Globus pallidus (tissue), 1 donor: ENCODE results near the gene ABHD16A.
A peak's percentile ranks its signal among the peaks of the same experiment; 100 is the strongest.

Source experiments
- DNase-seq: peaks from one replicate; pipeline ENCODE4 v3.0.0-alpha.2; 2015; ENCODE audit warnings: low spot score

ABHD16A gene

DNA sequence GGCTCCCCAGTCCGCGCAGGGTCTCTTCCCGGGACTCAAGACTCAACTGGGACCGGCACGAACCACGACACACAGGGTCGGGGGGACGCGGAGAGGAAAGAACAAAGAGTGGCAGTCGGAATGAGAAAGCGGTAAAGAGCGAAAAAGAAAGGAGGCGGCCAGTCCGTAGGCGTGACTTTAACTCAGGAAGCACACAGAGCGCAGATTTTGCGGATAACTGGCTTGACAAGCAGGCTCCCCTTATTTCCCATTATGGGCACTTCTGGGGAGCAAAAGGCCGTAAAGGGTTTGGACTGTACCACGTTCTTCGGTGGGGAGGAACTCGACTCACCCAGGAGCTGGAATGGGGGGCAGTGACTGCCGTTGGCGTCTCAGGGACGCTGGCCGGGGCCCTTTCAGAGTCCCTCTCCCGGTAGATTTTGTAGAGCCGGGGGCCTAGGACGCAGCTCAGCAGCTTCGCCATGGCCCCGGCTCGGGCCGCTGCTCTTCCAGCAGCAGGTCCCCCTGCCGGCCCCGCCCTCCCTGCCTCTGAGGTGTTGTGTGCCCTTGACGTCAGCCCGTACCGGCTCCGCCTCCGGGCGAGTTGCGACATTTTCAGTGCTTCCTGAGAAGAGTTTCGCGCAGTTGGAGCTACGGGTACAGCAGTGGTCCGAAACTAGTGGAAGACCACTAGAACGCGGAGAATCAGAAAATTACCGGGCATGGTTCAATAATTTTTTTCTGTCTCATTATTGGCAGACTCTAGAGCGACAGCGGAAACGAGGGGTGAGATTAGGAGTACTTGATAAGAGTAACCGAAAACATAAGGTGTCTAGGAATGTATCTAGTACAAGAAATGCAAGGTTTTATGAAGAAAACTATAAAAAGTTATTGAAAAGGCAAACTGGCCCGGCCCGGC, at the start of gene ABHD16A:
Gene ABHD16A, minus strand, starts transcription at position 506 of the 898 bp plus-strand sequence. Its CDS starts 43 bp downstream, at position 463.
- peak; percentile 98 for DNase-seq

DNA sequence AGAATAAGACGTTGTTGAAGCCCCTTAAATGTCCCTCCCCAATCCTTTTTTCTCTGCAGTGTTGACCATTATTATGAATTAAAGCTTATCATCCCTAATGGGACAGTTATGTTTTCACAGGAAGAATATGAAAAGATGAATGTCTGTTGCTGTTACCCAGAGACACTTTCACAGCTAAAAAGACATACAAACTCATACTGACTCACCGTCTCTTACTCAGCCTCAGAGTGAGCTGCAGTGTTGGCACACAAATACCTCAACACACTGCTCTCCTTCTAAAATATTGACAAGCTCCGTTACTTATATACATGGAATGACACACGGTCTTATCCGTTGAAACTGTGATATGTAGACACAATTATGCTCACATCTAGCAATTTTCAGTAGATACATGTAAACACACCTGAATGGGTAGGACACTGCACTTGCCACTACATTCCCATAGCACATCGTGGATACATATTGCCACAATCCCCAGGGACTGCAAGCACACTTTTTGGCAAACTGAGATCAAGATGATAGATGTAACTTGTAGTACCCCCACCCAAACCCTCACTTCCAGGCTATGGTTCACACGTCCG, 49.7 kb upstream of the ABHD16A start:
- no peak for DNase-seq

DNA sequence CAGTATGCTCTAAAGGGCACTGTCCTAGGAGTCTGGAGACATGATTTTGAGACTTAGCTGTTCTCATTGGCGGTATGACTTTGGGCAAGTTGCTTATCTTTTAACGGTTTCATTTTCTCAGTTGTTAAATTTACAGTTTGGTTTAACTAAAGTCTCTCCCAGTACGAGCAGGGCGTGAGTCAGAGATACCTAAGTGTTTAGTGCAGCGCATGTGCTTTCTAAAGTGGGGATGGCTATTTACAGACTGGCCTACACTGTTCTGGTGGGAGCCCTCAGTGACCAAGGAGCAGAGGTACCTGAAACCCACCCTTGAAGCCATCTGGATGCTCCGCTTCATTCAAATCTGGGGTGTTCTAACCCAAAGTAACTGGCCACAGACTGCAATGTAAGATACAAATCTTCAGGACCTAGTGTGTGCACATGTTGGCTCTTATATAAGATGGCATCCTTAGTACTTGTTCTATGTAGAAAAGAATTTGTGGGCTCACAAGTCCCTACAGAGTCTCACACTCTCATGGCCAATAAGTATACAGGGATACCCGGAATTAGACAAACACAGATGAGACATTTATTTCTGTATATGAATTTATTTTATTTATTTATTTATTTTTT, 47.4 kb upstream of the ABHD16A start:
- no peak for DNase-seq

DNA sequence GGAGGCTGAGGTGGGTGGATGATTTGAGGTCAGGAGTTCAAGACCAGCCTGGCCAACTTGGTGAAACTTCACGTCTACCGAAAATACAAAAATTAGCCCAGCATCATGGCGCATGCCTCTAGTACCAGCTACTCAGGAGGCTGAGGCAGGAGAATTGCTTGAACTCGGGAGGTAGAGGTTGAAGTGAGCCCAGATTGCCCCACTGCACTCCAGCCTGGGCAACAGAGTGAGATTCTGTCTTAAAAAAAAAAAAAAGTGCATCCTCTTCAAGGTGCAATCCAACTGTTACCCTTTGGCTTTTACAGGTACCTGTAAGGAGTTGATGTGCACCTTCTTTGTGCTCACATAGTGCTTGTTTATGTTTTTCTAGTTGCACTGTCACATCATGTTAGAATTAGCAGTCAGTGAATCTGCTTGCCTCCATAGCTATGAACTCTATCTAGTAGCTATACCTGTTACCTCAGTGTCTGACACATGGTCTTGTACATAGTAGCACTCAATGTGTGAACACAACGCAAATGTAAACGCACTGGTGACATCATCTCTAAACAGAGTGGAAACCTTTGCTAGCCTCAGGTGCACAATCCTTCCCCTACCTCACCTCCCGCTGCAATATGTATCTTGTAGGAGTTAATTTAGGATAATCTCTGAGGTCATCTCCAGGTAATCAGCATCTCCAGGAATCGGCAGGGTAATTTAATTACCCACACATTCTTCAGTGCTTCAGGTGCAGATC, 46.3 kb upstream of the ABHD16A start:
- DNase-seq, result no peak

DNA sequence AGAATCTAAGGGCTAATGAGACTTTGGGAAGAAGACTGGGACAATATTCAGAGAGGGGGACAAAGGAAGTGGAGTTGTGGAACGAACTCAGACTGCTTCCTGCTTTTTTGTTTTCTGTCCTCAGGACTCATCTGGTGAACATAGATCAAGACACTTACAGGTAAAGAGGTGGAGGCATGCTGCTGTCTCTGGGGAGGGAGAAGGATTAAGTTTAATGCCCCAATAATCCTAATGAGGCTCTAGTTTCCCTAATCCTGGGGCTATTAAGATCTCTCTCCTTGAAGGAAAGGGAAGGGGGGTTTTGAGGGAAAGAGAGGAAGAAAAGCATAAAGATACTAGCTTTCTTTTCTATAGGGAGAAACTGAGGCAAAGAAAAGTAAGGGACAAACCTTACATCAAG, 41.3 kb upstream of the ABHD16A start:
- DNase-seq, result no peak

DNA sequence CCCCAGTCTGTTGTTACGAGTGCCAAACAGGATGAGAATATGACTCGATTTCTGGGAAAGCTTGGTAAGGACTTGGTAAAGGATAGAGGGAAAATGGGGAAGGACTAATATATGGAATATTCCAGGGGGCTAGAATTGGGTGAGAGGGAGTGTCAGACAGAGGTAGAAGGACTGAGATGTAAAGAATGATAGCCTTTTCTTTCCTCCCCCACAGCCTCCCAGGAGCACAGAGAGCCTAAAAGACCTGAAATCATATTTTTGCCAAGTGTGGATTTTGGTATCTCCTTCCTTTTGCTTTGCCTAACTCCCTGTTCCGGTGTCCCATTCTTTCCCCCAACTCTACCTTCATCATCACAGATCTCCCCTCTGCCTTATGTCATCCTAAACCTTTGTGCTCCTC, 39.8 kb upstream of the ABHD16A start:
- DNase-seq, result no peak

DNA sequence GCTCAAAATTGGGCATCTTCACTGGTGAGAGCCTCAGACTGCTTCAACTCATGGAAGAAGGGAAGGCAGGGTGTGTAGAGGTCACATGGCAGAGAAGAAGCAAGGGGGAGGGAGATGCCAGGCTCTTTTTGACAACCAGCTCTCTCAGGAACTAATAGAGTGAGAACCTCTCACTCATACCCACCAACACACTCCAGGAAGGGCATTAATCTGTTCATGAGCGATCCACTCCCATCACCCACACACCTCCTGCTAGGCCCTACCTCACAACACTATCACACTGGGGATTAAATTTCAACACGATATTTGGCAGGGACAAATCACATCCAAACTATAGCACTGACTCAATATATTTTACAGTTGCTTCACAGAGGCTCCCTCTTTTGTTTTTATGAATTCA, 38.7 kb upstream of the ABHD16A start:
- no peak for DNase-seq

DNA sequence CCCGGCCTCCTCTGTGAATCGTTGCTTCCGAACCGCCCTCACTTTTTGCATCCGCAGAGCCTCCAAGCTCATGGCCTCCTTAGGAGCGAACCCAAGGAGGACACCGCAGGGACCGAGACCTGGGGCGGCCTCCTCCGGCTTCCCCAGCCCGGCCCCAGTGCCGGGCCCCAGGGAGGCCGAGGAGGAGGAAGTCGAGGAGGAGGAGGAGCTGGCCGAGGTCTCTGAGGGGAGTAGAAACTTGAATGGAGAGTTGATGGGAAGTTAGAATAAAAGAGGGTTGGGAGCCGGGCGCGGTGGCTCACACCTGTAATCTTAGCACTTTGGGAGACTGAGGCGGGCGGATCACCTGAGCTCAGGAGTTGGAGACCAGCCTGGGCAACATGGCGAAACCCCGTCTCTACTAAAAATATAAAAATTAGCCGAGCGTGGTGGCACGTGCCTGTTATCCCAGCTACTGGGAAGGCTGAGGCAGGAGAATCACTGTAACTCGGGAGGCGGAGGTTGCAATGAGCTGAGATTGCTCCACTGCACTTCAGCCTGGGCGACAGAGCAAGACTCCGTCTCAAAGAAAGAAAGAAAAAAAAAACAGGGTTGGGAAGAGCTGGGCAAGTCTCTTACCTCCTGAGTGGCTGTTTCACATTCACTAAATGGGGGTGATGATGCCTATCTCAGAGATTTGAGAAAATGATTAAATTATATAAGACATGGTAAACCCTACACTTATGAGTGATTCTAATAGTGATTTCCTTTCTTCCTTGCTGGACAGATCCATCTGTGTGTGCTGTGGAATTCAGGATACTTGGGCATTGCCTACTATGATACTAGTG, 37.5 kb upstream of the ABHD16A start:
- DNase-seq, result no peak

DNA sequence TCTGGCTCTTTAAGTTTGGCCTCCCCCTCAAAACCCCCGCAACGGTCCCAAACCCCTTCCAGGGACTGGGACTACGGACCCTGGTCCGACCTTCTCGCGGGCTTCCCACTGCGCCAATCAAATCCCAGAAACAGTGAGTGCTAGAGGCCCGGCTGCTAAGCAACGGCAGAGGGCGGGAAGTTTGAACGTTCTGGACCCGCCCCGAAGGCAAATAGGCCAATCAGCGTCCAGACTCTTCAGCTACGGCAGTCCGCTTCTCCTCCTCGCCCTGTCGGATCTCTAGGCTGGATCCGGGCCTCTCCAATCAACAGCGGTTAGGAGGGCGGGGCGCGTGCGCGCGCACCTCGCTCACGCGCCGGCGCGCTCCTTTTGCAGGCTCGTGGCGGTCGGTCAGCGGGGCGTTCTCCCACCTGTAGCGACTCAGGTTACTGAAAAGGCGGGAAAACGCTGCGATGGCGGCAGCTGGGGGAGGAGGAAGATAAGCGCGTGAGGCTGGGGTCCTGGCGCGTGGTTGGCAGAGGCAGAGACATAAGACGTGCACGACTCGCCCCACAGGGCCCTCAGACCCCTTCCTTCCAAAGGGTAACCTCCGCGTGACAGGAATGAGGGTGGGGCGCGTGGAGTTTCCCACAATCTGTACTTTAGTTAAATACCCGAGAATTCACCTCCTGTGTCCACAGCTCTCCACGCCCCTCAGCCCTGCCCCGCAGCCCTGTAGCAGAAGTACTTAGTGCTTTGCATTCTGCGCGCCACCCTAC, 36.7 kb upstream of the ABHD16A start, which contains the start of gene MSH5:
Gene MSH5, plus strand, starts transcription at position 367 of the 758 bp plus-strand sequence. CDS start 462 bp downstream, outside the sequence.
- DNase-seq, result peak; percentile 98

DNA sequence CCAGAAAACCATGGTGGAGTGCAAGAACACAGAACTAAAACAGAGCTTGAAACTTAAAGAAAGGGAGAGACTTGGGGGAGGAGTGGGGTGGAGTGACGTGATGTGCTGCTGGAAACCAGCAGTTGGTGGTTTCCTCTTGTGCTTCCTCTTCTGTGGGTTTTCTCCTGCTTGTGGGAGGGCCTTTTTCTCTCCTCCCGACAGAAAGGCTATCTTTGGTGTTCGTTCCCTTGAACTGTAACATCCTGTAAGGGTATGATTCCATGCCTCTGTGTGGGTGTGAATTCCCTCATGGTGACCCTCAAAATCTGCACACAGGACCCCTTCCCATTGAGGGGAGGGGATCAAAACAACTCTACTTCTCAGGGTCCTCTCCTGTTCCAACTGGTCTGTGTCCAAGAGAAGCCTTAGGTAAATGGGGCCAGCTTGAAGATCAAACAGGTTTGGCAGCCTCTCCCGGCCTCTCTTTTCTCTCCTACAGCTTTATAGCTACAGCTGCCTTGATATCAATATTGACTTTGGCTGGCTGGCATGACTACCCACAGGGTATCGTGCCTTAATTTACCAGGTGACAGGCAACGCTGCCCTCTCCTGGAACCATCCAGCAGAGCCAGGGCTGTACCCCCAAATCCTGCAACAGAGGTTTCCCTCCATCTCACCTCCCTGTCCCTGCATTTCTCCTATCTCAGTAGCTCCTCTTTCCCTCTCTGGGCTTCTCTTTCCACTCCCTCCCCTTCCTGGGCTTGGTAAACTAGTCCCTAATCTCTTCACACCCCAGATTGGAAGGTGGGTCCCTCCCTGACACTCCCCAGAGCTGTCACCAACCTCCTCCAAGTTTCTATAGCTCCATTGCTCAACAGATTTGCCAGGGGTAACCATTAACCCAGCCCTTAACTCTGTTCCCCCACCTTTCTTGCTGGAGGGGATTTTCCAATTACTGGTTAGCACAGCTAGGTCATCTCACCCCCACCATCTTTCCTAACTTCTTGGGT, 35.2 kb upstream of the ABHD16A start:
- DNase-seq, result peak; percentile 60

DNA sequence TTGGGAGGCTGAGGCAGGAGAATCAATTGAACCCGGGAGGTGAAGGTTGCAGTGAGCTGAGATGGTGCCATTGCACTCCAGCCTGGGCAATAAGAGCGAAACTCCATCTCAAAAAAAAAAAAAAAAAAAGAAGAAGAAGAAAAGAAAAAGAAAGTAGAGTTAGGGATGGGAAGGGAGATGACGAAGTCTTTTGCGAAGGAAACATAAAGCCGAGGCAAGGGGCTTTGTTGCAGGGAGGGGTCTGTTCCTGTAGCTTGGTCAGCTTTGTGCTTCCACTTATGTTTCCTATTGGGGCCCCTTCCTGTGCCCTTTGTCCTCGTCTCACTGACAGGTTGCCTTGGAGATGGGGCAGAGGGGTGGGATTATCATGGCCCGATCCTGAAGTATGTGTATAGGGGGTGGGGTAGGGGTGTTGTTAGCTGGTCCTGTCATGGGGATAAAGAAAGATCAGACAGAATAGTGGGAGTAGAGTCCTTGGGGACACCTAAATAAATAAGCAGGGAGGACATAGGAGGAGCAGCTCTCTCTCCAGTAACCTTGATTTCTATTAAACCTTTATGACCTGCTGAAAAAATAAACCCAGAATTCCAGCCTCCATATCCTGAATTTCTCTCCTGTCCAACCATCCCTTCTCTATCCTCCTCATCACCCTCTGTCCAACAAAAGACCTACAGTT, 34.3 kb upstream of the ABHD16A start:
- peak; percentile 20 for DNase-seq

DNA sequence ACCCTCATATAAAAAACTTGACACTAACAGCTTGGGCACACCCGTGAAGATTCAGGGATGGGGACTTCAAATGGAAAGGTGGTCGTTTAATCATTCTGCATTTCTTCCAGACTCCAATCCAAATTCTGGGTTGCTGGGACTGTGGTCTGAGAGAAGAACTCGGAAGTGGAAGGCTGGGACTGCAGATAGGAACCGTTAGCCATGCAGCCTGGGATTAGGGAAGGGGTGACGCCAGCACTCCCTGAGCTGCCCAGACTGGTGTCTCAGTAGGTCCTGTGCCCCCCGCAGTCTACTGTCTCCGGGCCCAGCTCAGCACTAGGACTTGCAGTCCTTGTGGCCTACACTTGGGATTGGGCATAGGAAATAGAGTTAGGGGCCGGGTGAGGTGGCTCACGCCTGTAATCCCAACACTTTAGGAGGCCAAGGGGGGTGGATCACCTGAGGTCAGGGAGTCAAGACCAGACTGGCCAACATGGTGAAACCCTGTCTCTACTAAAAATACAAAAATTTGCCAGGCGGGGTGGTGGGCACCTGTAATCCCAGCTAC, 33.7 kb upstream of the ABHD16A start:
- no peak for DNase-seq

DNA sequence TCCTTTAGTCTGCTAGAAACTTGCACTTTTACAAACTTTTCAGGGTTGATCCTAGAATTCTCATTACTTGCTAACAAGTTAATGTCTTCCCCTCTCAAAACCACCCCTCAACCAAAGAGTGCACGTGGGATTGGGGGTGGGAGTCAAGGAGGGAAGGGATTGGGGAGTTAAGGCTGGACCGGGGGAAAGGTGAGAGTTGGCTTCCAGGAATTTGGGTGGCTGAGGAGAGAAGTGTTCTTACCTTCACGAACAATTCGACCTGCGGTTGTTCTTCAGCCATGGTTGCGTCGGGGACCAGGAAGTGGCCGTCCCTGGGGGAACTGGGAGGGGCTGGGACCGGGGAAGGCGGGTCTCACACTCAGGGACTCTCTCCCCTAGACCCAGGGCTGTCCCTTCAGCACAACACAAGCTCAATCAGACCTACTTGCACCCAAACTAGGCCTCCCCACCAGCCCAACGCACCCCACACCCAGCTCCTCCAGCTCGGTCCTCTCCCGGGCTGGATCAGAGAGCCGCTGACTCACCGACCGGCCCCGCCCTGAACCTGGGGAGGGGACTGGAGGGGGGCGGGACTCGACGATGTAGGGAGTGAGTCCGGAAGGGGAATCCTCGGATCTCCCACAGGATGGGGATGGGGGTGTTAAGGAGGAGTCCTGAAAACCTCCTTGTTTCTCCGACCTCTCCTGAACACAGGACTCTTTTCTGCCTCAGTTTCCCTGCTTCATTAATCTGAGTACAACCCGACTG, 33.1 kb upstream of the ABHD16A start, which contains the start of gene CLIC1:
Gene CLIC1, minus strand, starts transcription at position 510 of the 747 bp plus-strand sequence. Its CDS starts 230 bp downstream, at position 280.
- DNase-seq, result peak; percentile 33

DNA sequence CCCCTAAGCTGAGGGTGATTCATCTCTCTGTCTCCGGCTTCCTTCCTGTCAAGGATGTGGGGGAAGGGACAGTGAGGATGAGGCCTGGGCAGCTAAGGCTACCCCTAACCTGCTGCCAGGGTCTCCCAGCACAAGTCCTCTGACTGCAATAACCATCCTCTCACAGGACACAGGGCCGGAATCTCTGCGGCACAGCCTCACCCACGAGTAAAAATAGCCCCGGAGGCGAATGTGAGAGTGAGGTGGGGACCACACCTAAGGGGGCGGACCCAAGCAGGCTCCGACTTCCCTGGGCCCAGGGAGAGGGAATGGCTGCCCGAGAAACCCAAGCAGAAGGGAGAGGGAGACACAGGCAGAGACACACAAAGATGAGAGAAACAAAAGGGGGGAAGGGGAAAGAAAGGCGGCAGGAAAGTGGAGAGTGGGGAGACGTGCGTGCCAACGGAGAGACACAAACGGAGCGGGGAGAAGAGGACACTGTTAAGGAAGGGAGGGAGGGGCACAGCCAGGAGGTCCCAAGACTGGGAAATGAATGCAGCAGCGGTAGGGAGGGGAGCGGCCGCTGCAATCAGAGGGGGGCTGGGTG, 31.8 kb upstream of the ABHD16A start:
- no peak for DNase-seq

DNA sequence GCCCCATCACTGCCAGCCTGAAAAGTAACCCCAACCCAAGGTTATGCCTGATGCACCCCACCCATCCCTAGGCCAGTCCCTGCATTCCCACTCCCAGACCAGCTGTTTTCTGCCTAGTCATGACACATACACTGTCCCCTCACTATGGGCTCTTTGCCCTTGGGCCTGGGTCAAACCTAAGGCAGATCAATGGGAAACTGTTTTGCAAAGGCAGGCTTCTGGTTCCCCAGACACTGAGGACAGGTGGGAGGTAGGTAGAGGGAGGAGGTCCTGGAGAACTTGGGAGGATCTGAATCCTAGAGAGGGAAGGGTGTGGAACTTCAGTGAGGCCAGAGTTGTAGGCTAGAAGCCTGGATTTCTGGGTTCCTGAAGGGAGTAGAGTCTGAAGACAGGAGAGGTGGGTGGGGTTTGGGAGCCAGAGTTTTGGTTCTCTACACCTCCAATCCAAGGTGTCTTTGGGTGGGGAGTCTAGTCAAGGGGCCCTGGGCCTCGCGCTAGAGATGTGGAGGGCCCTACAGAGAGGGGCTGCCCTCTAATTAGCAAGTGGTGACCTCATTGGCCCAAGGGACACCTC, 31.2 kb upstream of the ABHD16A start:
- no peak for DNase-seq

DNA sequence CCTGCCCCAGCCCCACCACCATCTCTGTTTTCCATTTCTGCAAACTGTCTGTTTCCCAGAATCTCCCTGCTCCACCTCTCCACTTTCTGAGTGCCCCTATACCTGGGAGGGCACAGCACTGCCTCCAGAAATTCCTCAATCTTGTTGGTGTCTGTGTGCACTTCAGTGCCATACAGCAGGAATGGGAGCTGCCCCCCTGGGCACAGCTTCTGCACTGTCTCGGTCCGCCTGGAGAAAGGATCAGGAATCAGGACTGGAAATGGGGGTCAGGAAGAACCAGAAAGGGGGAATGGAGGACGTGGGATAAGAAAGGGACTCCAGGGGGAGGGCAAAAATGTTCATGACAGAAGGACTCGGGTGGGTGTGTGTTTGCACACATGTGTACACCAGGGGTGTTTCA, 30.6 kb upstream of the ABHD16A start:
- no peak for DNase-seq

DNA sequence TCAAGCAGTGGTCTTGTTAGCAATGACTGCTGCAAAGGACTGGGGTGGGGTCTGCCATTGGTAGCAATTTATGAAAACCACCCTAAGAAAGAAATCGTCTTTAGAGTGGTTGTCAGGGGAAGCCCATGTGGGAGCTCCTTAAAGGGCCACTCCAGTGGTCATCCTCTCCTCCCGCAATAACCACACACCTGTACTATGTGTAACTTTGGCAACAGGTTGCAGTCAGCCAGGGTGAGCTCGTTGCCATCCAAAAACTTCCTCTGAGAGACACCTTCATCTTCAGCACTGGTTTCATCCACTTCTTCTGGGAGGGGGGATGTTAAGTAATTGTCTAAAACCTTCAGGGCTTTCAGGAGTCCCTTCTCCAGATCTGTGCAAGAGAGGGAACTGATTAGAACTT, 28.9 kb upstream of the ABHD16A start:
- DNase-seq, result no peak
